Endodermal cell (in vitro differentiated cells): ENCODE measurements around the gene SHISA4. TPM values are rescaled to one million over a fixed set of nuclear protein-coding genes. Genes with fewer than 3 reads are reported as not detected.

Source experiments
- DNase-seq: peaks from one replicate; pipeline ENCODE4 v3.0.0-alpha.2; 2017
- H3K27ac ChIP-seq: 2 replicates; pipeline ENCODE4 v1.5.1; 2013; ENCODE audit warnings: mild to moderate bottlenecking, low read depth, low read length, moderate library complexity
- H3K27me3 ChIP-seq: 2 replicates; pipeline ENCODE4 v1.6.1; 2013; ENCODE audit warnings: mild to moderate bottlenecking, low read length, moderate library complexity; ENCODE audit not compliant: insufficient read depth, control insufficient read depth, poor library complexity, severe bottlenecking
- H3K36me3 ChIP-seq: 2 replicates; pipeline ENCODE4 v1.7.0; 2013; ENCODE audit warnings: mild to moderate bottlenecking, low read length, moderate library complexity; ENCODE audit not compliant: control insufficient read depth, insufficient read depth
- H3K4me1 ChIP-seq: one replicate; pipeline ENCODE4 v1.7.0; 2013; ENCODE audit warnings: low read length; ENCODE audit not compliant: control insufficient read depth, insufficient read depth
- H3K4me3 ChIP-seq: 2 replicates; pipeline ENCODE4 v1.5.1; 2013; ENCODE audit warnings: mild to moderate bottlenecking, low read length, moderate library complexity
- H3K9ac ChIP-seq: 2 replicates; pipeline ENCODE4 v1.6.1; 2013; ENCODE audit warnings: mild to moderate bottlenecking, low read length, moderate library complexity; ENCODE audit not compliant: poor library complexity, severe bottlenecking; ENCODE audit errors: extremely low read depth
- H3K9me3 ChIP-seq: 2 replicates; pipeline ENCODE4 v1.6.1; 2013; ENCODE audit warnings: mild to moderate bottlenecking, low read length, moderate library complexity; ENCODE audit not compliant: control insufficient read depth
- H3K27ac Mint-ChIP-seq: 2 replicates; pipeline ENCODE4 v1.8.0; 2020; ENCODE audit warnings: mixed read lengths
- H3K27me3 Mint-ChIP-seq: 2 replicates; pipeline ENCODE4 v1.8.0; 2021; ENCODE audit warnings: mild to moderate bottlenecking, mixed read lengths; ENCODE audit not compliant: insufficient read depth
- H3K36me3 Mint-ChIP-seq: 2 replicates; pipeline ENCODE4 v1.8.0; 2020; ENCODE audit warnings: low read depth, mixed read lengths
- H3K4me1 Mint-ChIP-seq: 2 replicates; pipeline ENCODE4 v1.8.0; 2020; ENCODE audit warnings: mixed read lengths
- H3K4me3 Mint-ChIP-seq: 2 replicates; pipeline ENCODE4 v1.8.0; 2020; ENCODE audit warnings: mild to moderate bottlenecking, moderate library complexity, mixed read lengths
- H3K9me3 Mint-ChIP-seq: 2 replicates; pipeline ENCODE4 v1.8.0; 2020; ENCODE audit warnings: mild to moderate bottlenecking, mixed read lengths
- WGBS, 2 experiments: methylation state at CpG; one replicate each; pipeline versions ENCODE4 v1.1.5 to v1.1.7; 2013; ENCODE audit warnings: missing lambda C conversion rate in 2 of 2, mixed read lengths in 1 of 2; ENCODE audit not compliant: insufficient coverage in 1 of 2, insufficient read length in 1 of 2; 5-methylcytosine and 5-hydroxymethylcytosine counted together
- total RNA-seq, 2 donors: library from RNA; stranded (reverse); fragmentation: NEBNext Ultra II Directional in 1 of 2; extraction: Animal tissue kit (Norgen Biotek cat#: 25700) in 1 of 2; gene quantifications; 2 replicates in 1 of 2; 3 replicates in 1 of 2; pipeline ENCODE4 v1.2.1, GENCODE V29; 2021
- TF ChIP-seq, protein P1 (sequence below): fragments of 200-600 bp; sonication (generic); conservative IDR thresholded peaks from 2 replicates; pipeline ENCODE4 v1.5.0; 2021; ENCODE audit warnings: antibody characterized with exemption, mild to moderate bottlenecking

Gene SHISA4
- total RNA-seq, 2 donors from 2014 or later: 5.8 to 7.3 TPM

GRCh38 chr1:201883266-201883665 is 5.4 kb upstream of the SHISA4 start:
- Histone ChIP-seq H3K9ac (no peak overlapping the region), H3K4me1 (peaks cover 3% of the 10 kb centered on the region), H3K27me3 (peaks cover 8% of the 10 kb centered on the region), H3K36me3 (peaks cover 4% of the 10 kb centered on the region), H3K4me3 (no peak overlapping the region), H3K27ac (no peak overlapping the region), H3K9me3 (no peaks in the 10 kb centered on the region)
- no peaks in the 10 kb centered on the region for H3K36me3 Mint-ChIP-seq
- no peak overlapping the region for H3K27ac Mint-ChIP-seq
- no peak for DNase-seq
- WGBS, 2 experiments: 92 to 100% methylated on average over 3 of the region's 3 CpGs
- H3K4me3 Mint-ChIP-seq: no peak overlapping the region
- TF ChIP-seq, protein P1, sequence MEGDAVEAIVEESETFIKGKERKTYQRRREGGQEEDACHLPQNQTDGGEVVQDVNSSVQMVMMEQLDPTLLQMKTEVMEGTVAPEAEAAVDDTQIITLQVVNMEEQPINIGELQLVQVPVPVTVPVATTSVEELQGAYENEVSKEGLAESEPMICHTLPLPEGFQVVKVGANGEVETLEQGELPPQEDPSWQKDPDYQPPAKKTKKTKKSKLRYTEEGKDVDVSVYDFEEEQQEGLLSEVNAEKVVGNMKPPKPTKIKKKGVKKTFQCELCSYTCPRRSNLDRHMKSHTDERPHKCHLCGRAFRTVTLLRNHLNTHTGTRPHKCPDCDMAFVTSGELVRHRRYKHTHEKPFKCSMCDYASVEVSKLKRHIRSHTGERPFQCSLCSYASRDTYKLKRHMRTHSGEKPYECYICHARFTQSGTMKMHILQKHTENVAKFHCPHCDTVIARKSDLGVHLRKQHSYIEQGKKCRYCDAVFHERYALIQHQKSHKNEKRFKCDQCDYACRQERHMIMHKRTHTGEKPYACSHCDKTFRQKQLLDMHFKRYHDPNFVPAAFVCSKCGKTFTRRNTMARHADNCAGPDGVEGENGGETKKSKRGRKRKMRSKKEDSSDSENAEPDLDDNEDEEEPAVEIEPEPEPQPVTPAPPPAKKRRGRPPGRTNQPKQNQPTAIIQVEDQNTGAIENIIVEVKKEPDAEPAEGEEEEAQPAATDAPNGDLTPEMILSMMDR: no peak
- H3K27me3 Mint-ChIP-seq: peaks cover 13% of the 10 kb centered on the region
- peaks cover 23% of the 10 kb centered on the region for H3K4me1 Mint-ChIP-seq
- H3K9me3 Mint-ChIP-seq: no peaks in the 10 kb centered on the region

DNA sequence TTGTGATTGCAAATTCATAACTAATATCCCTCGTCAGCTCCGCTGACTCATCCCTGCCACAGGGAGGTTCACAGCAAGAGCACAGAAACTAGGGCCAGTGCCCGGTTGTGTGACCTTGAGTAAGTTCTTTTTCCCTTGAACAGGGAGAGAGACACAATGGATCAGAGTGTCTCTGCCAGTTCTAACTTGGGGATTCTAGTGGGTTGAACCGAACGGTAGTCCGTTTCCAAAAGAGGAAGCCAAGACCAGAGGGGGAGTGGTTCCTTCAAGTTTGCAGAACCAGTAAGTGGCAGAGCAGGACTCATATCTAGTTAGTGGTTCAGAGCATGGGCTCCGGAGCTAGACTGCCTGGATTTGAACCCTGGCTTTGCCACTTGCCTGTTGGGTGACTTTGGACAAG is 4.9 kb upstream of the SHISA4 start:
- peaks cover 5% of the 10 kb centered on the region for H3K4me1 ChIP-seq
- Mint-ChIP-seq H3K4me1 (peaks cover 23% of the 10 kb centered on the region), H3K36me3 (no peaks in the 10 kb centered on the region), H3K9me3 (no peaks in the 10 kb centered on the region), H3K27ac (no peak overlapping the region), H3K4me3 (no peak overlapping the region), H3K27me3 (peaks cover 15% of the 10 kb centered on the region)
- no peak for DNase-seq
- peaks cover 11% of the 10 kb centered on the region for H3K27me3 ChIP-seq
- H3K36me3 ChIP-seq: no peaks in the 10 kb centered on the region
- H3K4me3 ChIP-seq: no peak overlapping the region
- no peak overlapping the region for H3K27ac ChIP-seq
- H3K9me3 ChIP-seq: no peaks in the 10 kb centered on the region
- WGBS, 2 experiments: 91 to 94% methylated on average over 6 to 7 of the region's 7 CpGs
- TF ChIP-seq, protein P1: no peak
- no peak overlapping the region for H3K9ac ChIP-seq

GRCh38 chr1:201884425-201884824 is 4.3 kb upstream of the SHISA4 start:
- Mint-ChIP-seq H3K9me3 (no peaks in the 10 kb centered on the region), H3K36me3 (no peaks in the 10 kb centered on the region), H3K27ac (no peak overlapping the region), H3K4me1 (peaks cover 23% of the 10 kb centered on the region), H3K4me3 (no peak overlapping the region), H3K27me3 (peaks cover 17% of the 10 kb centered on the region)
- 87% methylated on average over 1 of the region's 1 CpG; no CpG with 5 or more reads in 1 of the 2 experiments for WGBS, 2 experiments
- no peak overlapping the region for H3K27ac ChIP-seq
- H3K27me3 ChIP-seq: peaks cover 16% of the 10 kb centered on the region
- TF ChIP-seq, protein P1: no peak
- H3K36me3 ChIP-seq: no peaks in the 10 kb centered on the region
- DNase-seq: no peak
- peaks cover 5% of the 10 kb centered on the region for H3K4me1 ChIP-seq
- no peak overlapping the region for H3K9ac ChIP-seq
- H3K4me3 ChIP-seq: no peak overlapping the region
- no peaks in the 10 kb centered on the region for H3K9me3 ChIP-seq
